ENCODE measurements around the gene VARS2. TPM values are rescaled to one million over a fixed set of nuclear protein-coding genes. Genes with fewer than 3 reads are reported as not detected.
A peak's percentile ranks its signal among the peaks of the same experiment; 100 is the strongest.

The VARS2 gene
- total RNA-seq, 2 donors from 2014 or later = 39.4 to 52.5 TPM

DNA sequence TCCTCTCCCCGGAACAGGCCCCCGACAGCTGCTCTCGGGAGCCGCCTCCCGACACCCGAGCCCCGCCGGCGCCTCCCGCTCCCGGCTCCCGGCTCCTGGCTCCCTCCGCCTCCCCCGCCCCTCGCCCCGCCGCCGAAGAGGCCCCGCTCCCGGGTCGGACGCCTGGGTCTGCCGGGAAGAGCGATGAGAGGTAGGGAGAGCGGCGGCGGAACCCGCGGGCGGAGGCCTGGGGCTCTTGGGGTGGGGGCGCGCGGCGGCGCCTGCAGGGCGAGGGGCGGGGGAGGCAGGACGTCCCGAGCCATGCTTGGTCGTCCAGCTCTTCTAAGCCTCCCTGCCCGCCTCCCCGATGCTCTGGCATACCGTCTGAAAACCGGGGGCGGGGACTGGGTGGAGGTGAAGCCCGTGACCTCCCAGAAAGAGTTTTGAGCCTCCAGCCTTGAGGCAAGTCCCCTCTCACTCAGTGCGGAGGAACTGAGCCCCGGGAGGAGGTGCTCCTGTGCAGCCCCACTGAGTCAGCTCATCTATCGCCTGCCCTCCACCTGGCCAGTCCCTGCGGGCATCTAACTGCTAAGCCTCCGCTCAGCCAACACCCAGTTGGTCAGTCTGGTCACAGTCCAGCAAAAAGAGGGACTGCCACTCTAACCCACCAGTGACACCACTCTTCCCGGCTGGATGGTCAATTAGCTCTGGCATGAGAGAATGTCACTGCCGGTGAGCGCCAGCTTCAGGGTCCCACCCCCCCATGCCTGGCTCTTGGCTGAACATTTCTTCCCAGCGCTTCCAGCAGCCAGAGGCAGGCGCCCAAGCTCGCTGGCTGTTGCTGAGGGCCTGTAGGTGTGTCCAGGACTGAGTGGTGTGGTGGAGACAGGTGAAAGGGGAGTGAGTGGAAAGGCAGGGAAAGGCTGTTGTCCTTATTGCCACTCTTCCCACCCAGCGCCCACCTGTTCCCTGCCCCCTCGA lies 29.2 kb upstream of the VARS2 start:
- H3K4me3 ChIP-seq (ENCODE audit: low read length) = peak overlapping the region; percentile 90
- peak overlapping the region; percentile 97 for H3K27ac ChIP-seq (ENCODE audit: low read depth, low read length)
- no peaks in the 10 kb centered on the region for H3K9me3 Mint-ChIP-seq
- no peaks in the 10 kb centered on the region for H3K27me3 ChIP-seq (ENCODE audit: control insufficient read depth, insufficient read depth, low read length, poor library complexity, severe bottlenecking)
- H3K36me3 ChIP-seq (ENCODE audit: control insufficient read depth, insufficient read depth, low read length) = peaks cover 10% of the 10 kb centered on the region
- H3K4me1 Mint-ChIP-seq = peaks cover 58% of the 10 kb centered on the region
- no peaks in the 10 kb centered on the region for H3K27me3 Mint-ChIP-seq (ENCODE audit: insufficient read depth)
- H3K4me1 ChIP-seq (ENCODE audit: control insufficient read depth, insufficient read depth, low read length) = peaks cover 13% of the 10 kb centered on the region
- TF ChIP-seq, protein P1, sequence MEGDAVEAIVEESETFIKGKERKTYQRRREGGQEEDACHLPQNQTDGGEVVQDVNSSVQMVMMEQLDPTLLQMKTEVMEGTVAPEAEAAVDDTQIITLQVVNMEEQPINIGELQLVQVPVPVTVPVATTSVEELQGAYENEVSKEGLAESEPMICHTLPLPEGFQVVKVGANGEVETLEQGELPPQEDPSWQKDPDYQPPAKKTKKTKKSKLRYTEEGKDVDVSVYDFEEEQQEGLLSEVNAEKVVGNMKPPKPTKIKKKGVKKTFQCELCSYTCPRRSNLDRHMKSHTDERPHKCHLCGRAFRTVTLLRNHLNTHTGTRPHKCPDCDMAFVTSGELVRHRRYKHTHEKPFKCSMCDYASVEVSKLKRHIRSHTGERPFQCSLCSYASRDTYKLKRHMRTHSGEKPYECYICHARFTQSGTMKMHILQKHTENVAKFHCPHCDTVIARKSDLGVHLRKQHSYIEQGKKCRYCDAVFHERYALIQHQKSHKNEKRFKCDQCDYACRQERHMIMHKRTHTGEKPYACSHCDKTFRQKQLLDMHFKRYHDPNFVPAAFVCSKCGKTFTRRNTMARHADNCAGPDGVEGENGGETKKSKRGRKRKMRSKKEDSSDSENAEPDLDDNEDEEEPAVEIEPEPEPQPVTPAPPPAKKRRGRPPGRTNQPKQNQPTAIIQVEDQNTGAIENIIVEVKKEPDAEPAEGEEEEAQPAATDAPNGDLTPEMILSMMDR (conservative IDR thresholded peaks at IDR 0.05) = no peak
- H3K36me3 Mint-ChIP-seq (ENCODE audit: low read depth) = peaks cover 13% of the 10 kb centered on the region
- DNase-seq = peak; percentile 84
- H3K9me3 ChIP-seq (ENCODE audit: control insufficient read depth, low read length) = no peaks in the 10 kb centered on the region
- H3K9ac ChIP-seq (ENCODE audit: extremely low read depth, low read length, poor library complexity, severe bottlenecking) = peak overlapping the region; percentile 13
- WGBS, 2 experiments (ENCODE audit: insufficient coverage in 1 of 2, insufficient read length in 1 of 2) = 5% methylated on average over 7 to 59 of the region's 59 CpGs
- H3K4me3 Mint-ChIP-seq = peak overlapping the region; percentile 79
- H3K27ac Mint-ChIP-seq = peak overlapping the region; percentile 88

DNA sequence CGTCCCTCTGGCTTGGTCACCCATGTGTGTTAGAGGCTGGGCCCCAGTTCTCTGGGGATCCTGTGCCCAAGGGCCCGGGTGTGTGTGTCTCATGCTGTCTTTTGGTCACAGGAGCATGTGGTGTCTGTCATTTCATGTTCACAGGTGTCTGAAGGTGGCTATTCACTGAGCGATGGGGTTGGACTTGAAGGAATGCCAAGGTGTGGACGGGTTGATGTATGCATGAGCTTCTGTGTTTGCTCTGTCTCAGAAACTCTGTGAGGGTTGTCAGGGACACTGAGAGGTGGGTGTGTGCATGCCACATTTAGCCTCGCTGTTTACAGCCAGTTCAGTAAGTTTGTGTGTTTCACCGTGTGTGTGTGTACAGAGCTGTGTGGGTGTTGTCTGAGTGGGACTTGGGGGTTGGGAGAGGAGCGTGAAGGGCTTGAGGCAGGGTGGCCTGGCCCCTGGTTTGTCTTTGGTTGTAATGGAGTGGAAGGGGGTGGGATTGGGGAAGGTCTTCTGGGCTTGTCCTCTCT lies 28.5 kb upstream of the VARS2 start:
- H3K4me1 Mint-ChIP-seq = peaks cover 53% of the 10 kb centered on the region
- H3K4me3 Mint-ChIP-seq = peak overlapping the region; percentile 79
- peak overlapping the region; percentile 39 for H3K9ac ChIP-seq (ENCODE audit: extremely low read depth, low read length, poor library complexity, severe bottlenecking)
- 32% methylated on average over 2 to 7 of the region's 7 CpGs for WGBS, 2 experiments (ENCODE audit: insufficient coverage in 1 of 2, insufficient read length in 1 of 2)
- H3K36me3 ChIP-seq (ENCODE audit: control insufficient read depth, insufficient read depth, low read length) = peaks cover 17% of the 10 kb centered on the region
- peak overlapping the region; percentile 90 for H3K4me3 ChIP-seq (ENCODE audit: low read length)
- H3K9me3 Mint-ChIP-seq = no peaks in the 10 kb centered on the region
- H3K4me1 ChIP-seq (ENCODE audit: control insufficient read depth, insufficient read depth, low read length) = peaks cover 13% of the 10 kb centered on the region
- TF ChIP-seq, protein P1 (conservative IDR thresholded peaks at IDR 0.05) = no peak
- peak overlapping the region; percentile 97 for H3K27ac ChIP-seq (ENCODE audit: low read depth, low read length)
- H3K27ac Mint-ChIP-seq = peak overlapping the region; percentile 81
- peaks cover 20% of the 10 kb centered on the region for H3K36me3 Mint-ChIP-seq (ENCODE audit: low read depth)
- no peaks in the 10 kb centered on the region for H3K27me3 Mint-ChIP-seq (ENCODE audit: insufficient read depth)
- no peak for DNase-seq
- no peaks in the 10 kb centered on the region for H3K9me3 ChIP-seq (ENCODE audit: control insufficient read depth, low read length)
- H3K27me3 ChIP-seq (ENCODE audit: control insufficient read depth, insufficient read depth, low read length, poor library complexity, severe bottlenecking) = no peaks in the 10 kb centered on the region

DNA sequence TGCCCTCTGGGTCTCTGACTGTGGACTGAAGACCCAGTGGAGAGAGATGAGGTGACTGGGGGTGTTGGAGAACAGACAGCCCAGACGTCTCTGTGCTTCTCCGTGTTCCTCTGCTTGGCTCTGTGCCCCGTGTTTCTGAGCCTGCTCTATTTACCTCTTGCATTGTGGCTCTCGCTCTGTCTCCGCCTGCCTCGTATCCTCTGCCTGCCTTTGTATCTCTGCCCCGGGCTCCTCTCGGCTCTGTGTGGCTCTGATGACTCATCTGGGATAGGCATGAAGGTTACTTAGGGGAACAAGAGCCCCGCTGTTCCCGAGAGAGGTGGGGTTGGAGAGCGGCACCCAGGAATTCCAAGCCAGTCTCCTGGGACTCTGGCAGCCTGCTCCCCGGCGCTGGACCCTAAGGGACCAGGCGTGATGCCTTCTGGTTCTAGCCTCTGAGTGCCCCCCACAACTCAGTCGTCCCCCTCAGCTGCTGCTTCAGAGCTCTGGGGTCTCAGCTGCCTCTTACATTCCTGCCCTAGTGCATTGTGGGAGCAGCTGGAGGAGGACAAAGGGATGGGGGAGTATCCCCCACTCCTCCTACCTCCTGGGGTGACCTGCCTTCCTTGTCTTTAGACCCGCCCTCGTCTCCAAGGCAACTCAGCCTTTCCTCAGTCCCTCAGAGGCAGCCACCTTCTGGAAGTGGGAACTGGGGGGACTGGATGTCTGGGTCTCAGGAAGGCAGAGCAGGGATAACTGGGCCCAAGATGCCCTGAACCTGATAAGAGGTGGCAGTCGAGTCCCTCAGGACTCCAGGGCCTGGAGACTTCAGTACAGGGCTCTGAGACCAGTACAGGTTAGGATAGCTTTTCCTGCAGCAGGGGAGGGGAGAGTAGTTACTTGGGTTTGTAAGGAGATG lies 27.8 kb upstream of the VARS2 start:
- Histone ChIP-seq H3K4me3 (ENCODE audit: low read length) (peak overlapping the region; percentile 90), H3K27me3 (ENCODE audit: control insufficient read depth, insufficient read depth, low read length, poor library complexity, severe bottlenecking) (no peaks in the 10 kb centered on the region), H3K9ac (ENCODE audit: extremely low read depth, low read length, poor library complexity, severe bottlenecking) (peak overlapping the region; percentile 39), H3K36me3 (ENCODE audit: control insufficient read depth, insufficient read depth, low read length) (peaks cover 24% of the 10 kb centered on the region), H3K9me3 (ENCODE audit: control insufficient read depth, low read length) (no peaks in the 10 kb centered on the region), H3K4me1 (ENCODE audit: control insufficient read depth, insufficient read depth, low read length) (peaks cover 13% of the 10 kb centered on the region), H3K27ac (ENCODE audit: low read depth, low read length) (peak overlapping the region; percentile 97)
- H3K4me3 Mint-ChIP-seq = peak overlapping the region; percentile 79
- H3K36me3 Mint-ChIP-seq (ENCODE audit: low read depth) = peaks cover 23% of the 10 kb centered on the region
- TF ChIP-seq, protein P1 (conservative IDR thresholded peaks at IDR 0.05) = no peak
- H3K9me3 Mint-ChIP-seq = no peaks in the 10 kb centered on the region
- peak; percentile 94 for DNase-seq
- H3K27me3 Mint-ChIP-seq (ENCODE audit: insufficient read depth) = no peaks in the 10 kb centered on the region
- peak overlapping the region; percentile 81 for H3K27ac Mint-ChIP-seq
- 11 to 17% methylated on average over 12 to 18 of the region's 18 CpGs for WGBS, 2 experiments (ENCODE audit: insufficient coverage in 1 of 2, insufficient read length in 1 of 2)
- peaks cover 48% of the 10 kb centered on the region for H3K4me1 Mint-ChIP-seq

All from endodermal cell (in vitro differentiated cells).